ENCODE data around the gene NMNAT2. TPM values are rescaled to one million over a fixed set of nuclear protein-coding genes. Genes with fewer than 3 reads are reported as not detected.

NMNAT2 gene
- total and polyA plus RNA-seq, 2 of the 13 experiments (the other 11 are each of a cell fraction or from before 2014, with no cell fraction given): not detected

GRCh38 chr1:183200451-183200850 lies 217.7 kb downstream of the NMNAT2 start:
- ATAC-seq: no peak
- intact Hi-C loops (cut with micrococcal nuclease; ENCODE audit: unreplicated experiment): no loop called here
- POLR2A ChIA-PET: no interaction called here
- no peaks in the 10 kb centered on the region for H3K79me2 ChIP-seq (ENCODE audit: insufficient read depth, low read length)
- H3K4me2 ChIP-seq (ENCODE audit: low read depth, low read length): no peak overlapping the region
- no peaks in the 10 kb centered on the region for H3K36me3 ChIP-seq (replicated peaks in 1 of 2; ENCODE audit: control insufficient read depth in 1 of 2, insufficient read depth in 2 of 2, low read length in 2 of 2)
- H3K9me3 ChIP-seq (ENCODE audit: low read length): no peaks in the 10 kb centered on the region
- no peaks in the 10 kb centered on the region for H4K20me1 ChIP-seq (ENCODE audit: insufficient read depth, low read length)
- BruUV-seq (replicated peaks): no TSS peak
- no peak overlapping the region for H3K27ac ChIP-seq (ENCODE audit: extremely low read length, insufficient read depth, low read length)
- no peak overlapping the region for H3K9ac ChIP-seq (ENCODE audit: insufficient read depth, low read depth, low read length)
- H3K4me1 ChIP-seq (ENCODE audit: insufficient read depth, low read length): no peaks in the 10 kb centered on the region
- H3K4me3 ChIP-seq (replicated peaks in 1 of 3; ENCODE audit: insufficient read depth in 1 of 3, low read depth in 2 of 3, low read length in 3 of 3): no peak overlapping the region
- in situ Hi-C loops (cut with HindIII; ENCODE audit: extremely low pct_ligation_motif_present, low pct_unique_long_range_greater_than_20kb): no loop called here
- peaks cover 1 to 7% of the 10 kb centered on the region in 2 experiments; a peak in 2 of 5 replicates for H3K27me3 ChIP-seq (ENCODE audit: control insufficient read depth in 1 of 2, insufficient read depth in 2 of 2, low read length in 2 of 2)
- no peak overlapping the region for H2AFZ ChIP-seq (ENCODE audit: low read length)
- DNase-seq (ENCODE audit: low spot score): no peak
- 28% methylated on average over 7 of the region's 9 CpGs for WGBS (ENCODE audit: low lambda C conversion rate)
- CTCF ChIA-PET (ENCODE audit: low intra/inter-chr PET ratio, low total read pairs): no interaction called here
- TF ChIP-seq ZSCAN21 (CRISPR knock-in tag; IDR thresholded peaks at IDR 0.05; ENCODE audit: borderline replicate concordance): no peak
- TF ChIP-seq POGK (CRISPR knock-in tag; conservative IDR thresholded peaks at IDR 0.05): no peak
- no peak for TF ChIP-seq ZNF234 (CRISPR knock-in tag; conservative IDR thresholded peaks at IDR 0.05)
- no peak for TF ChIP-seq SIN3A (IDR thresholded peaks at IDR 0.05; ENCODE audit: borderline replicate concordance, low read depth, low read length)
- FAIRE-seq: no peak

- CTCF ChIA-PET (ENCODE audit: low intra/inter-chr PET ratio, low total read pairs): no interaction called here
- H4K20me1 ChIP-seq (ENCODE audit: insufficient read depth, low read length): no peaks in the 10 kb centered on the region
- TF ChIP-seq ZBTB26 (CRISPR knock-in tag; IDR thresholded peaks at IDR 0.05; ENCODE audit: borderline replicate concordance): no peak
- TF ChIP-seq ZIK1 (CRISPR knock-in tag; IDR thresholded peaks at IDR 0.05; ENCODE audit: borderline replicate concordance, low read depth): no peak
- TF ChIP-seq RERE (CRISPR knock-in tag; IDR thresholded peaks at IDR 0.05; ENCODE audit: low read depth): no peak
- no peak for TF ChIP-seq ZSCAN30 (CRISPR knock-in tag; IDR thresholded peaks at IDR 0.05)
- no peak for TF ChIP-seq GFI1 (CRISPR knock-in tag; IDR thresholded peaks at IDR 0.05; ENCODE audit: borderline replicate concordance)
- no peaks in the 10 kb centered on the region for H3K9me3 ChIP-seq (ENCODE audit: low read length)
- peaks cover 1 to 7% of the 10 kb centered on the region in 2 experiments; a peak in 2 of 5 replicates for H3K27me3 ChIP-seq (ENCODE audit: control insufficient read depth in 1 of 2, insufficient read depth in 2 of 2, low read length in 2 of 2)
- FAIRE-seq: no peak
- in situ Hi-C loops (cut with HindIII; ENCODE audit: extremely low pct_ligation_motif_present, low pct_unique_long_range_greater_than_20kb) (no loop called here), intact Hi-C loops (cut with micrococcal nuclease; ENCODE audit: unreplicated experiment) (no loop called here)
- no TSS peak for BruUV-seq (replicated peaks)
- H3K4me1 ChIP-seq (ENCODE audit: insufficient read depth, low read length): no peaks in the 10 kb centered on the region
- no peaks in the 10 kb centered on the region for H3K36me3 ChIP-seq (replicated peaks in 1 of 2; ENCODE audit: control insufficient read depth in 1 of 2, insufficient read depth in 2 of 2, low read length in 2 of 2)
- H3K27ac ChIP-seq (ENCODE audit: extremely low read length, insufficient read depth, low read length): no peak overlapping the region
- H3K4me3 ChIP-seq (replicated peaks in 1 of 3; ENCODE audit: insufficient read depth in 1 of 3, low read depth in 2 of 3, low read length in 3 of 3): no peak overlapping the region
- no peak overlapping the region for H3K4me2 ChIP-seq (ENCODE audit: low read depth, low read length)
- H2AFZ ChIP-seq (ENCODE audit: low read length): no peak overlapping the region
- no peak for ATAC-seq
- DNase-seq (ENCODE audit: low spot score): no peak
- POLR2A ChIA-PET: no interaction called here
- H3K79me2 ChIP-seq (ENCODE audit: insufficient read depth, low read length): no peaks in the 10 kb centered on the region
- WGBS (ENCODE audit: low lambda C conversion rate): 47% methylated on average over 3 of the region's 3 CpGs
- no peak overlapping the region for H3K9ac ChIP-seq (ENCODE audit: insufficient read depth, low read depth, low read length)
These were observed 218.9 kb downstream of the NMNAT2 start for GRCh38 chr1:183199304-183199703.

Data from HepG2 (cell line).